GM21381 (cell line): Measurements from ENCODE around the gene RBMS3.
A peak's percentile ranks its signal among the peaks of the same experiment; 100 is the strongest.
"Not testable (repeated sequence)": the region's sequence is repeated elsewhere in the genome, so short reads cannot be mapped to it uniquely, and the experiment has no call there.

Experiments
- ATAC-seq: cut with Tn5 transposase; IDR thresholded peaks from one replicate; pipeline ENCODE4 v1.9.1; 2021; ENCODE audit warnings: mild to moderate bottlenecking, moderate library complexity; ENCODE audit not compliant: unreplicated experiment

RBMS3 gene

DNA sequence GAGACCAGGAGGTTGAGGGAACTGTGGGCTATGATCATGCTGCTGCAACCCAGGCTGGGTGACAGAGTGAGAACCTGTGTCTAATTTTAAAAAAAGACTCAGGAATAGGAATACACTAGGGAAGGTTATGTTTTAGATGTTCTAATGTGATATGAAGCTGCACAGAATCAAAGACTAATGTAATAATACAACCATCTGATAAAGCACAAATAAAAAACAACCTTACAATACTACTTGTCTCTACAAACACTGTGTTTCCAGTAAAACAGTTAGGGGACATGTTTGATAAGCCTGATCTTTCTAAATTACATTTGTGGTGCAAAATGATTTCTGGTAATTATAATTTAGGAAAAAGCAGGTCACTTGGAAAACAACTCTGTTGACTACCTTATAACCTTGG is 56.7 kb downstream of the RBMS3 start:
- no peak for ATAC-seq

DNA sequence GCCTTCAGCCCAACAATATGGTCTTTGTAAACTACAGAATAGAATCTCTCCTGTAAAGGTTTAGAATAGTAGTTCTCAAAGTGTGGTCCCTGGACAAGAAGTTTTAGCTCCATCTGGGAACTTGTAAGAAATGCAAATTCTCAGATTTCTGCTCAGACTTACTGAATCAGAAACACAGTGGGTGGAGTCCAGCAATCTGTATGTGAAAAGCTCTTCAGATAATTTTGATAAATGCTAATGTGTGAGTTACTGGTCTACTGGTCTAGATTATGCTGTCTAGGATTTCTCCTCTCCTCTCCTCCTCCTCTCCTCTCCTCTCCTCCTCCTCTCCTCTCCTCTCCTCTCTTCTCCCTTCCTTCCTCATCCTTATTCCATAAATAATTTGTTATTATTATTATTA is 57.5 kb downstream of the RBMS3 start:
- ATAC-seq, result no peak

DNA sequence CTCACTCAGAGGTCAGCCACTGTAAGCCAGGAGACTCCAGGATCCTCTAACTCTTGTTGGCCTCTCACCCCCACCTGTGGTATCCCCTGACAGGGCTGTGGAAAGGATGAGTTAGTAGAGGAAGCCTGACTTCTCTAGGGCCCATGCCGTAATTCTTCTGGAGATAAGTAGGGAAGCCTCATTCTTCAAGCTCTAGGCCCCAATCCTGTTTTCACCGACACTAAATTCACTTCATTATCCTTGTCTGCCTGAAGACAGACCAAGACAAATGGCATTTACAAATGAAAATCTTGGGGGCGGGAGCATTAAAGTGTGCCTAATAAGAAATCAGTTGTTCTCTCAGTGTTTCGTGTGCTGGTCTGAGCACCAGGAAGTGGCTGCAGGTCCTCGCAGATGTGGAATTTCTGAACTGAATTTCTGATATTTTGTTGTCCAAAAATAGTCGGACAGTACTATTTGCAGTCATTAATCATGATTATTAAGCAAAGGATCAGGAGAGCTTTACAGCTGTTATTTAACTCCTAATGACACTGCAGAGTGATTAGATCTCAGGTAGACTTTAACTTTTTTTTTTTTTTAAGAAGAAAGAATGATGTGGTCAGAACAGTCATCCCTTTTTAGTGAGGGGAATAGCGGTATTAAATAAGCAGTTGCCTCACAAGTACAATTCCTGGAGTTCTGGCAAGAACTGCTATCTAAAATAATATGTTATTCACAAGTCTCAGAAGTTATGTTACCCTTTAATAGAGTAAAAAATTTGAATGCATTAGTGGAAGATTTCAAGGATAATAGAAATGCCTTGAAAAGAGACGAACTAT is 58.4 kb downstream of the RBMS3 start:
- no peak for ATAC-seq

DNA sequence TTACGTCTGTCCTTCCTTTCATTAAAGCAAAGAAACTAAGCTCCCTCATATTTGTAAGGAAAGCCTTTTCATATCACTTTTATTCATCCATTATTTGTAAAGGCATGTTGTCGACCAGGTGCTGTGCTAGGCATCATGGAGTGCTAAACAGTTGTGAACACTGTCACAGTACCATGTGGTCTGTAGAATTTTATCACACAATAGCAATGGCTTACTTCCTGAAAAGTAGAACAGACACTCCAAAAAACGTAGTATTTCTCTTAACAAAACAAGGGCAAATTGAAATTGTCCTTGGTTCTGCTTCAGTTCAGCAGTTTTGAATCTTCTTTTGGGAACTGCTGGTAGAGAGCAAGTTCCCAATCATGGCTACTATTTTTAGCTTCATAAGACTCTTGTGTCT is 63.3 kb downstream of the RBMS3 start:
- no peak for ATAC-seq

DNA sequence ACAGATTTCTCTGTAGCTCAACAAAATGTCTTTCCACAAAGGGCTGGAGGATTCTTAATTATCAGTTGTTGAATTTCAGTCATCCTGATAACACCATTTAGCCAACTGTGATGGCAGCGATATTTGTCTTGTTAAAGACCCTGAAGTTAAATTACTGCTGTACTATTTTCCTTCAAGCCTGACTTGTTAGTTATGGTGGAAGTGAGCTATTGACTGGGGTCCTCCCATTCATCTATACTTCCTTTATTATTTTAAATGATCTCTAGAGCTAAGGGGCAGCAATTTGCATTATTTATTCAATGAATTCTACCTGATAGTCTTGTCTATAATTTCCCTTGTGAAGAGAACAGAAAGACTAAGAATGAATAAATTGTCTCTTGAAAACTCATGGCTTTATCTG is 64.1 kb downstream of the RBMS3 start:
- ATAC-seq, result no peak

DNA sequence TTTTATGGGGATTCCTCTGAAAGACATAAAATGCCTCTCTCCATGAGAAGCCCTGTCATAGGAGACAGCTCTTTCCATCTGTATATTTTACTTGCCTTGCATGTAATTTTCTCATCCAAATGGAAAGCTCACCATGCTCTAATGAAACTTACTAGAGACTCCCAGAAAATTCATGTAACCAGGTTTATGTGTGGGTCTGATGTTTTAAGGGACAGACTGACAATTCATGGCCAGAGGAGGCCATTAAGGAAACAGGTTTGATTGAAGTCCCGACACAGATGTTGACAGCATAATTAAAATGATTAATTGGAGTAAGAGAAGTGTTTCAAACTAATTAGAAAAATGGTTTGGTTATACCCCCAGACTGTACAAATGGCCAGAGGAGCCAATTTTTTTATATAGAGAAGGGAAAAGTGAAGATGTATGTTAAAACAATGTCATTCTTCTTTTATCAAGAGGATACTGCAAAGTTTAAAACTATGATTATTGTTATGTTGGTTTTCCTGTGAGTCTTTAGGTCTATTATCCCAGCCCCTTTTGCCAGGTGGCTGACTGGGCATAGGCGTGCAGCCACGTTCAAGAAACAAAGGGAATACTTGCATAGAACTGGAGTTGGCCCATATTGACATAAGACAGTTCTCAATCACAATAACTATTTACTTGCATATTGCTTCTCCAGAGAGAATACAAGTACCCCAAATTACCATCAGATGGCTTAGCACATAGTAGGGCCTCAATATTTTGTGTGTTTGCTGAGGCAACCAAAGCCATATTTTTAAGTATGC is 64.8 kb downstream of the RBMS3 start:
- no peak for ATAC-seq

DNA sequence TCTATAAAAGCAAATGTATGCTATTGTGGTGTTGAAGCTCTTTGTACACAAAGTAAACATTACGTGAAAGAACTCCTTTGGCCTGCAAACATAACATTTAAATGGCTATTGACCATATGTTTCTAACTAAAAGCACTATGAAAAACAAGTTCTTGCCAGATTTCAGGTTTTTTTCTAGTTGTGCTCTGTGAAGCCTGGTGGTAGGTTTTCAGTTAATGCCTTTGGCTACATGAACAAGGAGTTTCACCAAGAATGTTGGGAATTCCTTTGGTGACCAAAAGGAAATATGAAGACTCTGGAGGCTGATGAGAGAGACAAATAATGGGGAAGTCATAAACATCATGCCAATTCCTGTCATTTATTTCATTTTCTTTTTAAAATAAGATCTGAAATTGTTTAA is 66.0 kb downstream of the RBMS3 start:
- no peak for ATAC-seq

DNA sequence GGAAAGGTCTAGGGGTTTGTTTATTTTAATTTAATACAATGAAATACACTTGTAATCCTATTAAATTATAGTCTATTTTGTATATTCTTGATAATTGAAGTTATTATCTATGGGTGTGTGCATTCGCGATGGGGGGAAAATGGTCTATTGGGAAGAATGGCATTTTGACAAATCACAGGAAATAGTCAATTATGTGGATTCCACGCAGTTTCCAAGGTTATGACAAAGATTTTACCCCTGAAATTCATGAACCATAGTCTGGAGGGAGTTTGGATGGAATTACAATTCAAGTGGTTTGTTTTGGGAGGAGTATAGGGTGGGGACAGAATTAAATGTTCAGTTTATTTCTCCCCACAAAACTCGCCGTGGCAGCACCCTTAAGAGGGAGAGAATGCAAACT is 66.5 kb downstream of the RBMS3 start:
- no peak for ATAC-seq

DNA sequence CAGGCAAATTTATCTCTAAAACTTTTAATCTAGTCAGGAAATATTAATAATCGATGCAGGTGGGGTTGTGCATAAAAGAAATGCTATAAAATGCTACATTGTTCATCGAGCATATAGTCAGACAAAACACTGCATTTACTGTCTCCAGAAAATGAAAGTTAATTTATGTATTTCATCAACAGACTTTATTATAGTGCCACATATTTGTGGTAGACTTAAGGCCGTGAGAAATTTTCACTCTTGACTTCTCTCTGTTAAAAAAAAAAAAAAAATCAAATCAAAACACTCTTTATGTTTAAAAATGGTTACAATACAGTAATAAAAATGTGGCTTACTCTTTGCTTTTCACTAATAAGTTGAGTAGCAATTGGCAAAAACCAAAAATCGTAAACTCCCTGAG is 67.4 kb downstream of the RBMS3 start:
- ATAC-seq, result no peak

DNA sequence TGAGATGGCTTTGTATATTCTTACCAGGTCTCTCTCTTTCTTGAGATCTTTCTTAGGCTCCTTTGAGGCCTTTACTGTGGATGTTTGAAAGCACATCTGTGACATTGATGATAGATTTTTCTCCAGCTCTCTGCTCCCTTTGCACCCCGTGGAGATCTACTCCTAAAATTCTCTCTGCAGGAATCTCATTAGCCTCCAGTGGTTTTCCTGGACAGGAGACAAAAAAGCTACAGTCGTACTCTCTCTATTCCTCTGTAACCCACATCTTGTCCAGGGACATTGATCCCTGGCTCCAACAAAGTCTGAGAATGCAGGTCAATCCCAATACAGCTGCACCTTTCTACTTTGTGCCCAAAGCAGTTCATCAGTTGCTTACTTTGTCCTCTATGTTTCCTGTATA is 68.2 kb downstream of the RBMS3 start:
- no peak for ATAC-seq

DNA sequence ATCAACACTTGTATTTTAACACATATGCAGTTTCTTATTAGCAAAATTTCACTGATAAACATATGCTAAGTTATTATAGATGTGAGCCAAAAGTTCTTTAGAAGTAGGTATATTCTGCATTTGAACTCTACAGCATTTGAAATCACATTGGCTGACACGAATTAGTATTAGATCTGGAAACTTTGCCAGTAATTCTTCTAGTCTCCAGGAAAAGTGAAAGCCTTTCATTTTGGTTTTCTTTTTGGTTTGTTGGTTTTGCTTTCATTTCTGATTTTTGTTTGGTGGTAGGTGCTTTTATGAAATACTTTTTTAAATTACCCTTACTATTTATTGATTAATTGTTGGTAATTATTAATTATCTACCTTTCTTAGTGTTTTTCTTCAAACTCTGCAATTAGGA is 72.9 kb downstream of the RBMS3 start:
- peak; percentile 55 for ATAC-seq

DNA sequence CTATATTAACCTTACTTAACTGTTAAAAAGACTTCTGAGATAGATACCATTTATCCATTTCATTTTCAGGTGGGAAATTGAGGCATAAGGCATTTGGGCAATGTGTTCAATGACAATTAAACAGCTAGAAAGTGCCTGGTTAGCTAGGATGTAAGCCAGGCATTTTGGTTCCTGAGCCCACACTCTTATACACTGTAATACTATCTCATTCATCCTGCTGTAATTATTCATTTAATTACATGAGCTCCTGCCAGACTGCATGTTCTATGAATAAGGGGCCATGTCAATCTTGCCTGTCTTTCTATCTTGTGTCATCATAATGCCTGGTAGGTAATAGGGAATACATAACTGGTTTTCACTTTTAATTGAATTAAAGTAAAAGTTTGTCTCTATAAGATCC is 74.0 kb downstream of the RBMS3 start:
- no peak for ATAC-seq

DNA sequence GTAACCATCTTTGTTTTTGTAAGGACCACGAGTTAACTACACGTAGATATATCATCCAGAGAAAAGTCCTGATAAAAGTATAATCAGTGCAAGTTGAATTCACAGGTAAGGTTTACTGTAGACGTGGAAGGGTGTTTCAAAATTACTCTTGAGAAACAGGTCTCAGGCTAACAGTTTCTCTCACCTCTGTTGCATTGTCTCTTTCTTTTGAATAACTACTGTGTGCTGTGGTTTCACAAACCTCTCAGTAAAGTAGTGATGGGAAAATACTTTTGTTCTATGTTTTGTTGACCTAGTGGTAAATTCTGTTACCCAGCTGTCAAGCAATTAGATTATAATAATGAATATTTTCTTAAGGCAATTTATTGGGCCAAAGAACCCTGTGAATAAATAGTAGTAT is 75.2 kb downstream of the RBMS3 start:
- ATAC-seq, result no peak

DNA sequence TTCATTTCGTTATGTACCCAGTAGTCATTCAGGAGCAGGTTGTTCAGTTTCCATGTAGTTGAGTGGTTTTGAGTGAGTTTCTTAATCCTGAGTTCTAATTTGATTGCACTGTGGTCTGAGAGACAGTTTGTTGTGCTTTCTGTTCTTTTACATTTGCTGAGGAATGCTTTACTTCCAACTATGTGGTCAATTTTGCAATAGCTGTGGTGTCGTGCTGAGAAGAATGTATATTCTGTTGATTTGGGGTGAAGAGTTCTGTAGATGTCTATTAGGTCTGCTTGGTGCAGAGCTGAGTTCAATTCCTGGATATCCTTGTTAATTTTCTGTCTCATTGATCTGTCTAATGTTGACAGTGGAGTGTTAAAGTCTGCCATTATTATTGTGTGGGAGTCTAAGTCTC is 79.4 kb downstream of the RBMS3 start:
- ATAC-seq, result not testable (repeated sequence)

DNA sequence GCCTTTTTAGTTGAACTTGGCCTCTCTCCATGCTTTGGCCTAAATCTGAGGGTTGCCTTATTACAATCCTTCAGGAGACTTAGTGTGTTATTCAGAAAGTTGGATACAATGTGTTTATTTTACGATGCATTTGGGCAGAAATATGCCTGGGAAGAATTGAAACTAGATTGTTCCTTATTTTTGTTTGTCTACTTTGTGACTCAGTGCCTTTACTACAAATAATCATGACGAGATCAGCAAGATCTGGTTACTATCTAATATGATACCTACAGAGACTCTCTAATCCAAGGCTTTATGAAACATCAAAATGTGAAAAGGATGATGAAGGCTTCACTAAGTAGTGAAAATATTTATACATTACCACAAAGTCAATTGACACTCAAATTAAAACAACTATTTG is 82.2 kb downstream of the RBMS3 start:
- no peak for ATAC-seq

DNA sequence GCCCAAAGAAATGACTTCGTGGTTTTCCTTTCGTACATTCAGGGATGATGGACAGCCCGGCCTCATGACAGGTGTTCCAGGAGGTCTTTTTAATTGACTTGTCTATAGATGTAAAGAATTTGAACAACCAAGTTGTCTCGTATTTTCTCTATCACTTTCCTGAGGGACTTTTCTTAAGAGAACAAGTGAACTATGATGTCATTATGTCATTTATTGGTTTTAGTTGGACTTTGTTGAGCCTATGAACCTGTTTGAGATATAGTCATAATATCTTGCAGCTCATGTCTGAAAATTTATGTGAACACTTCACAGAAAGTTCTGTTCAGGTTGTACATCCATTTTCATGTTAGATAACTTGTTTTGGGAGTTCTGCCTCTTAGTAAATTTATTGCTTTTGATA is 89.2 kb downstream of the RBMS3 start:
- no peak for ATAC-seq

DNA sequence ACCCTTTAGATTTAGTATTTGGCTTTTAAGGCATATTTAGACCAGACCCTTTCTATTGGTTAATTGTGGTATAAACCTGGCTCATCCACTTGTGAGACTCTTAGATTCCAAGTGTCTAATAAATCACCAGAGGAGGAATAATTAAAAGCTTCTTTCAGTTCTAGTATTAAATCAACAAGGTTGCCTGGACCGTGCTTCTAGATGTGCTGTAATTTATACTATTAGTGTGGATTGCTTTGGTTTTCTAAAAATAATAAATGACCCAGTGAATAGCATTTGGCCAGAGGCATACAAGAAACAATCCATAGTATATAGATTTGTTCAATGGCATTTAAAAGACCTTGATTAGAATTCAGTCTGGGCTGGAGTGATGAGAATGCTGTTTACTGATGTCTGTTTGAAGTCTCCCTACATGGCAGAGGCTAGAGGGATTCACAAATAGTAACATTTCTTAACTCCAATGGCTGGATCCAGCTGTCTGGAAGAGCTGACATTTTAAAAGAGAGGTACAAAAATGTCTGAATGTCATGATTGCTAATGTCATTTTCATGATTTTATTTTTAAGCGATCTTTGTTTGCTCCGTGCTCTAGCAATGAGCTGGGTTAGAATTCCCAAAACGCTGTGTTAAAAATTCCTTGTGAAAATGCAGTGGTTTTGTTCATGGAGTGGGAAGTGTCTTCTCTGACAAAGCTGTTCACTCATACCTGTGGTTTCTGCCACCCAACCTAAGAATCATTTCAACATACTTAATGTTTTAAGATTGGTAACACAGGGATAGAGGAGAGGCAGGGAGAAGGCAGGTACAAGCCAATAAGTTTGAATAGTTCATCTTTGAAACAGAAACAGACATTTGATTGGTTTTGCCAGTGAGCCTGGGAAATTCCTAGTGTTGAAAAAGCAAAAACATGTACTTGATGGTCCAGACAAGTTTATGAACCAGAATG is 89.9 kb downstream of the RBMS3 start:
- ATAC-seq, result no peak

DNA sequence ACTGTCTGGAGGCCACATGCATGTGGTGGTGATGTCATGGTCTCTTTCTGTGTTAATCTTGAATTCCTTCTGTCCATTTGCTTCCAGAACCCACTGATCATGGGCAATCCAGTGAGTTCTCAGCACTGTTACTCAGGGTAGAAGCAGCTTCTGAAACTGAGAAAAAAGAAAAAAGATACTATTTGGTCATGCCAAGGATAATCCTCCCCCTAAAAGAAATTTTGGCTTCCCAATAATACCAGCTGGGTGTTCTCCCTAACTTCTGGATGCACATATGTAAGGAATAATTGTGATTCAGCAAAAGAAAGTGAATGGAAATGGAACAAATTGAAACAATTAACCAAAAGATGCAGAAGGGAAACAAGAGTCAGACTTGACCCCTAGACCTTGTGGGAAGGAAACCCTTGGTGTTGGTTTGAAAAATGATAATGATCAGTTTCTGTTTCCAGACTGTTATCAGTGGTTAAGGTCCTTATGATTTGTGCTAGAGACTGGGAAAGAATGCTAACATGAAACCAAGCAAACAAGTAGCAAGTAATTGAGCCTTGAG is 92.3 kb downstream of the RBMS3 start:
- ATAC-seq, result peak; percentile 58

DNA sequence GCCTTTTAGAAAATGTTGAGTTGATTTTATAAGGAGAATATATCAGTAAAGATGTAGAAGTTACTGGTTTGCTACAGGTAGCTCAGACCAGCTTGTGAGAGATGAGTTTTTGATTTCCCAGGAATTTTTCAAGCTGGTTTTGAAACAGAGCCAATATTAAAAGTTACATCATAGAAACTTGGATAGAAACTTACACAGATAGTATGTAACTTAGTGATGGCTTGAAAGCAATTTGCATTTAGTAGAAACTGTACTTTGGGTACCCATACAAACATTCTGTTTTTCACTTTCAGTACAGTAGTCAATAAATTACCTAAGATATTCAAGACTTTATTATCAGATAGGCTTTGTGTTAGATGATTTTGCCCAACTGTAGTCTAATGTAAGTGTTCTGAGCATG is 93.4 kb downstream of the RBMS3 start:
- peak; percentile 55 for ATAC-seq

DNA sequence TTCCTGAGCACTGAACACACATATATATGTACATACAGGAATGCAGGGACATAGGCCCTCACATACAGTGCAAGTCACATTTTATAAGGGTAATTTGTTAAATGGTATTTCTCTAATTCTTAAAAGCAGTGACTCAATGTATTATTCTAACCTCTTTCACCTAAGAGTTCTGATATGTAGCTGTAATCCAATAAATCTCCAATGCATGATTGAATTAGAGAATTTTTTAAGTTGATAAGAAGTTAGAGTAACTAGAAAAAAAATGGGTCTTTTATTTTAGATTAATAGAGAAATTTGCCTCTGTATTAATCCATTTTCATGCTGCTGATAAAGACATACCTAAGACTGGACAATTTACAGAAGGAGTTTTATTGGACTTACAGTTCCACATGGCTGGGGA is 98.2 kb downstream of the RBMS3 start:
- ATAC-seq, result no peak

DNA sequence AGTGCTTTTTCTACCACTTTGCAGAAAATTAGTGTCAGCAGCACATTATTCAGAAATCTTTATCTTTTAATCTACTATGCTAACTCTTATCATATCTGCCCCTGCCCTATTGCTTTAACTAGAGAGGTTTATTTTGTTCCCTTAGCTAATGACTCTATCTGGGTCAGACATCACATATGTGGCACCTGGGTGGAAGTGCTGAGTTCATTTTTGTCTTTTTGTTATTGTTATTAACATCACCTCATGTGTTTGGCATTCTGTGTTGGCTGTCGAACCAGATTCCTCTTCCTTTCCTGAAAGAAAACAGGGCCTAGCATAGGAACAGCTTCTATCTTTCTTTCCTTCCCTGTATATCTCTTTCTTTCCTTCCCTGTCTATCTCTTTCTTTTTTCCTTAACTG is 100.7 kb downstream of the RBMS3 start:
- ATAC-seq, result no peak
